HG03521 (cell line): ENCODE measurements around the gene VAC14.
"Not testable (repeated sequence)": the region's sequence is repeated elsewhere in the genome, so short reads cannot be mapped to it uniquely, and the experiment has no call there.

ENCODE experiments used
- ATAC-seq: cut with Tn5 transposase; IDR thresholded peaks from one replicate; pipeline ENCODE4 v1.9.1; 2021; ENCODE audit warnings: mild to moderate bottlenecking, moderate library complexity; ENCODE audit not compliant: unreplicated experiment

Gene VAC14

GRCh38 chr16:70800781-70801480 lies at the start of gene VAC14:
Gene VAC14 (minus strand): TSS chr16:70801158. CDS start chr16:70800900, 258 bp downstream.
- peak; percentile 95 for ATAC-seq

- not testable (repeated sequence) for ATAC-seq
These were observed 22.6 kb upstream of the VAC14 start for GRCh38 chr16:70823498-70824118.

- ATAC-seq: not testable (repeated sequence)
These were observed 21.8 kb upstream of the VAC14 start for GRCh38 chr16:70822734-70823133.

GRCh38 chr16:70818088-70818487 lies 17.1 kb upstream of the VAC14 start:
- ATAC-seq: not testable (repeated sequence)

GRCh38 chr16:70809392-70810060 lies 8.6 kb upstream of the VAC14 start:
- ATAC-seq: no peak

GRCh38 chr16:70808371-70808770 lies 7.4 kb upstream of the VAC14 start:
- ATAC-seq: no peak

GRCh38 chr16:70805787-70806186 lies 4.8 kb upstream of the VAC14 start:
- ATAC-seq: no peak

GRCh38 chr16:70805380-70805779 lies 4.4 kb upstream of the VAC14 start:
- ATAC-seq: no peak

- no peak for ATAC-seq
These were observed 3.8 kb upstream of the VAC14 start for GRCh38 chr16:70804734-70805169.

- no peak for ATAC-seq
These were observed 3.3 kb upstream of the VAC14 start for GRCh38 chr16:70804153-70804733.

- ATAC-seq: no peak
These were observed 2.4 kb upstream of the VAC14 start for GRCh38 chr16:70803319-70803718.

GRCh38 chr16:70801611-70802010 lies 653 bp upstream of the VAC14 start:
- no peak for ATAC-seq

- ATAC-seq: peak; percentile 5
These were observed 647 bp downstream of the VAC14 start for GRCh38 chr16:70800311-70800710.

- no peak for ATAC-seq
These were observed 4.7 kb downstream of the VAC14 start for GRCh38 chr16:70796301-70796700.

- no peak for ATAC-seq
These were observed 5.6 kb downstream of the VAC14 start for GRCh38 chr16:70795296-70795912.

- peak; percentile 44 for ATAC-seq
These were observed 7.0 kb downstream of the VAC14 start for GRCh38 chr16:70793851-70794502.

GRCh38 chr16:70790815-70791214 lies 10.1 kb downstream of the VAC14 start:
- no peak for ATAC-seq

GRCh38 chr16:70789595-70790447 lies 11.1 kb downstream of the VAC14 start:
- ATAC-seq: no peak

- no peak for ATAC-seq
These were observed 12.0 kb downstream of the VAC14 start for GRCh38 chr16:70788668-70789594.
